ENCODE measurements around the gene RGS6.

The RGS6 gene

GRCh38 chr14:72583316-72584272, 651.4 kb downstream of the RGS6 start:
- no peak for DNase-seq (ENCODE audit: low read depth in 2 of 2)

- DNase-seq (ENCODE audit: low read depth in 2 of 2), result no peak
Observed at GRCh38 chr14:72588521-72588920, 656.3 kb downstream of the RGS6 start.

GRCh38 chr14:72589652-72590051, 657.4 kb downstream of the RGS6 start:
- DNase-seq (ENCODE audit: low read depth in 2 of 2), result no peak

DNA sequence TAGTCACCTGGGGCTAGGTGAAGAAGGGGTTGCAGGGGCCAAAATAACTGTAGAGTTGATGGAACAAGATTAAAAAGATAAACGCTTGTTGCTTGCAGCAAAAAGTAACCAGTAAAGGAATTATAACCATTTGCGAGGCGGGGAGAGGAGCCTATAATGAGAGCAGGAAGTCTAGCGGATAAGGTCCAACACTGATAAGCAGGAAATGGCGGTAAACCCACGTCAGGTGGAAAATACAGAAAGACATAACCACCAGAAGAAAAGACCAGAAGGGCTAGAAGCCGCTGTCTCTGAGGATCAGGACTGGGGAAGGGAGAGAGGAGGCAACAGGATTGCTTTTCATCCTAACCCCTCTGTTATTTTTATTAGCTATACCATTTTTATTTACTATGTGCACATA, 658.3 kb downstream of the RGS6 start:
- peak in 1 of 2 donors; percentile 5 for DNase-seq (ENCODE audit: low read depth in 2 of 2)

GRCh38 chr14:72591391-72591790, 659.2 kb downstream of the RGS6 start:
- no peak for DNase-seq (ENCODE audit: low read depth in 2 of 2)

DNA sequence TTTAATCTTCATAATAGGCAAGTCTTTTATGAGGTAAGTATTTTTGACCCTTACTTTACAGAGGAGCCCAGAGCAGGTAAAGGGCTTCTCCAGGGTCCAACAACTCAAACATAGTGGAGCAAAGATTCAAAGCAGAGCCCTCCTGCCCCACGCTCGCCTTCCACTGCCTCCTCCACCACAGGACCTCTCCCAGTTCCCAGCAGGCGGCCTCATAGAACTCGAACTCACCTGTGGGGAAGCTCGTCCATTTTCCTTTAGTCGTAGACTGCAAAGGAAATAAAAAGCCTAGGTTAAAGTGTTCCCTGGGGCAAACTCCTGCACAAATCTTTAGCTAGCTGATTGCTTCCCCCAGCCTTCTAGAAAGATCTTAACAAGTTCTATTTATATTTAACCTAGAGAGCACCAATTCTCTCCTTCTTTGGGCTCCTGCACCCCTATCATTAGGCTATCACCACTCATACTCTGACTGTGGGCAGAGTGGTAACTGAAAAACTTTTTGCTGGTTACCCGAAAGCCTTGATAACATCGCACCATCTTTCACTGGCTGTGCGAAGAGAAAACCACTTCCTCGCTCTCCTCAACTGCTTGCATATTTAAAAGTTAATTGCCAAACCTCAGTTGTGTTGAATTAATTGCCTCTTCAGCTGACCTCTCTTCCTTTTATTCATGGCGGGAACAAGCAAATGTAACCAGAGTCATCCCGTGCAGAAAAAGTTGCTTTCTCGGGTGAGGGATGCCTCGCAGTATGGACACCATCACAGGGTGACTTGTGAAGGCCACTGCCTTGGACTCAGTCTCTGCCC, 662.1 kb downstream of the RGS6 start:
- DNase-seq (ENCODE audit: low read depth in 2 of 2), result peak; percentile 5 to 19

DNA sequence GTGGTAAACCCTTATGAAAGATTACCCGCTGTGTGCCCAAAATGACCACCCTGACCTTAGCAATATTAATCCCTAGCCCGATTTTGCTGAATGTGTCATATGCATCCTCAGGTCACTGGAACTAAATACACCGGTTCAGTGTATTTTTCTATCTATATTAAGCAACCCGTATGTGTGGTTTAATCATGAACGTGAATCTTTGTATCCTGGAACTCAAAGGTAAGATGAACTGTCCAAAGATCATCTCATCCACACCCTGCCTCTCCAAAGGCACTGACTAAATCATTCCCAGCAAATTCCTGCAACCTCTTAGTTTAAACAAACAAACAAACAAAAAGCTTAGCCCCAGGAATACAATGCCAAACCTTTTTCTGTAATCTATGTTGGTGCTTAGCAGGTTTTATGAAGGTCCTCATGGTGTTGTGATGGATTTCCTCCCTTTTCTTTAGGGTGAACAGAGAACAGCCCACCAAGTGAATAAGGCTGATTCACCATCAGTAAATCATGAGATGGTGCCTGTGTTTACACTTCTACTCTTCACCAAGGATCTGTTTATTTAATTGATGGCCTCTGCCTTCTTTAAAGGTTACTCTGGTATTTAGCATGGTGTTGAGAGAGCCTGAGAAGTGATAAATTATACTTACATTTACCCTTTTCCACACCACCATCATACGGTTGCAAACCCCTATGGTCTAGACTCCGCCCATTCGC, 663.1 kb downstream of the RGS6 start:
- DNase-seq (ENCODE audit: low read depth in 2 of 2), result no peak

GRCh38 chr14:72597252-72598233, 665.3 kb downstream of the RGS6 start:
- DNase-seq (ENCODE audit: low read depth in 2 of 2), result no peak

DNA sequence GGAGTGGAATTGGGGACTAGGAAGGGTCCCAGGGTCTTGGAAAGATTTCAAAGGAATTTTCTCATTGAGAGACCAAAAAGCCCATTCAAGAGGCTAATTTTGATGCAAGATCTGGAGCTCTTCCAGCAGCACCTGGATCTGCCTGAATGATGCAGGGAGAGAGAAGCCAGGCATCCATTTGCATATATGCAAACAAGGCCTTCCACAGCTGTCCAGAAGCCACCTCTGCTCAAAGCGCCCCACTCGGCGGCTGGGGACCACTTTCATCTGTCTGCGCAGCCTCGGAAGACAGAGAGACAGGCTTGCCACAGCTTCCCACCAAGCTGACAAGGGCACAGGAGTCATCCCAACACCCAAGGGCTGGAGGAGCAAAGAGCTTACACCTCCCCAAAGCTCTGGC, 666.1 kb downstream of the RGS6 start:
- DNase-seq (ENCODE audit: low read depth in 2 of 2), result no peak

- no peak for DNase-seq (ENCODE audit: low read depth in 2 of 2)
Observed at GRCh38 chr14:72599579-72600470, 667.6 kb downstream of the RGS6 start.

DNA sequence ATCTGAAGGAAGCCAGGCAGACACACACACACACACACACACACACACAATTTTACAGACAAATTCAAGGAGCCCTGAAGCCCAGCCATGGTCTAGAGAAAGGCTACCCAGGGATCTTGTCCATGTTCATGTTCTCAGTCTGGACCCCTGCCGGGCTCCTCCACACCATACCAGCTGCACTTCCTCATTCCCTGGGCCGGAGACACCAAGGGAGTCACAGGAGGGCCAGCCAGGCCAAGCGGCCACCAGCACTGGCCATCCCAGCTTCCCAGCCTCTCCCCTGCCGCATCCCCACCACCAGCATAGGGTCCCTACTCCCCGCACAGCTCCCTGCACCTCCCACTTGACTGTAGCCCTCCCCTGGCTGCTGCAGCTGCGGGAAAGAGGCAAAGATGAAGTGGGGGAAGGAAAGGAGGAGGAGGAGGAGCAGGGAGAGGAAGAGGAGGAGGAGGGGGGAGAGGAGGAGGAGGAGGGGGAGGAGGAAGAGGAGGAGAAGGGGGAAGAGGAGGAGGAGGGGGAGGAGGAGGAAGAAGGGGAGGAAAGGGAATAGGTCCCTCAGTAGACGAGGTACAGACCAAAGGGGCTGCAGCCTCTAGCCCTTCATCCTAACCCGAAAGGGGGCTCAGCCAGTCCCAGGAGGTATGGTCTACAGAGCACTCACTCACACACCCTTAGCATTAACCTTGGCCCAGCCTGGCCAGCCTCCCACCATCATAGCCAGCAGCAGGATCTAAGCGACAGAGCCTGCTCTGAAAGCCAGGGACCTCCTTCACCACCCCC, 668.5 kb downstream of the RGS6 start:
- DNase-seq (ENCODE audit: low read depth in 2 of 2), result no peak

- no peak for DNase-seq (ENCODE audit: low read depth in 2 of 2)
Observed at GRCh38 chr14:72603639-72604038, 671.4 kb downstream of the RGS6 start.

GRCh38 chr14:72604133-72604532, 671.9 kb downstream of the RGS6 start:
- no peak for DNase-seq (ENCODE audit: low read depth in 2 of 2)

DNA sequence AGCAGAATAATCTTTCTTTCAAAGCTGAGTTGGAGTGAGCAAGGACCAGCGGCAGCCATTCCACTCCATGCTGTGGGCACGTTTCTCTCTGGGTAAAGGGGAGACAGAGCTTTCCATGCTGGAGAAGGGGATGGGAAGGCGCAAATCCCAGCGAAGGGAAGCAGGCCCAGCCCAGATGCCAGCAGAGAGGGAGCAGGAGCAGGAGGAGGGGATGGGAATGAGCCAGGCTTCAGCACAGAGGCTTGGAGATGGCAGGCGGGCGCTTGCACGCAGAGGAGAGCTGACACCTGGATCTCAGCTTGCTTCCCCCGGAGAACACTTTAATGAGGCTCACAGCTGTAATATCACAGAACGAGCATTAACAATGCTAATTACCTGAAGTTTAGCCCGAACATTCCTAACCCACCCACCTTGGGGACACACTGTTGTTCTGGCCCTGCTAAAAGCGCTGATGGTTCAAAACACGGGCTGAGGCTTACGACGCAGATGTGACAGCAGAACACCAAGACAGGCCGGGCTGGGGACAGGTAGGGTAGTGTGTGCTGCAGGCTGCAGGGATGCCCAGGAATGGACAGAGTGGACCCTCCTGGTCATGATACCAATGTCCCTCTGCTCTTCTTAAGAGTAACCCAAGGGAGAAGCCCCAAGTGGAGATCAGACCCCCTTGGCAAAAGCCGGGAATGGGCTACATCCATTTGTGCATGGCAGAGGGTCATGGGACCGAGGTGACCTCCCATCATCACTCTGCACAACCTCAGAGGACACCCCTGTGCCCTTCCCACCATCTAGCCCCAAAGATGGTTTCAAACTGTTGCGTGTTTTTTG, 673.1 kb downstream of the RGS6 start:
- no peak for DNase-seq (ENCODE audit: low read depth in 2 of 2)

GRCh38 chr14:72605921-72606220, 673.6 kb downstream of the RGS6 start:
- no peak for DNase-seq (ENCODE audit: low read depth in 2 of 2)

- DNase-seq (ENCODE audit: low read depth in 2 of 2), result no peak
Observed at GRCh38 chr14:72606879-72607278, 674.6 kb downstream of the RGS6 start.

- DNase-seq (ENCODE audit: low read depth in 2 of 2), result no peak
Observed at GRCh38 chr14:72607386-72608130, 675.3 kb downstream of the RGS6 start.
